Stimulated activated naive CD8-positive, alpha-beta T cell treated with anti-CD3 and anti-CD28 coated beads, Interleukin-15, Interleukin-2, amounts not matched to agents 100 ng/mL and 50 ng/mL, for 24 hours (primary cell): Measurements from ENCODE around the gene TNRC6A.

Experiments used
- H3K27ac Mint-ChIP-seq: one replicate; pipeline ENCODE4 v1.8.0; 2021; ENCODE audit warnings: mild to moderate bottlenecking, mixed read lengths
- H3K27me3 Mint-ChIP-seq: one replicate; pipeline ENCODE4 v1.8.0; 2021; ENCODE audit warnings: mixed read lengths
- H3K36me3 Mint-ChIP-seq: one replicate; pipeline ENCODE4 v1.8.0; 2021; ENCODE audit warnings: low read depth, mixed read lengths
- H3K4me1 Mint-ChIP-seq: one replicate; pipeline ENCODE4 v1.8.0; 2021; ENCODE audit warnings: low read depth, mixed read lengths
- H3K4me3 Mint-ChIP-seq: one replicate; pipeline ENCODE4 v1.8.0; 2021; ENCODE audit warnings: mild to moderate bottlenecking, mixed read lengths
- H3K9me3 Mint-ChIP-seq: one replicate; pipeline ENCODE4 v1.8.0; 2021; ENCODE audit warnings: mixed read lengths

Gene TNRC6A

GRCh38 chr16:24863582-24864437 lies 134.4 kb downstream of the TNRC6A start:
- peaks cover 12% of the 10 kb centered on the region for H3K27me3 Mint-ChIP-seq
- H3K4me1 Mint-ChIP-seq, result no peaks in the 10 kb centered on the region
- peaks cover 12% of the 10 kb centered on the region for H3K9me3 Mint-ChIP-seq
- H3K4me3 Mint-ChIP-seq, result no peak overlapping the region
- H3K27ac Mint-ChIP-seq, result no peak overlapping the region
- H3K36me3 Mint-ChIP-seq, result no peaks in the 10 kb centered on the region

DNA sequence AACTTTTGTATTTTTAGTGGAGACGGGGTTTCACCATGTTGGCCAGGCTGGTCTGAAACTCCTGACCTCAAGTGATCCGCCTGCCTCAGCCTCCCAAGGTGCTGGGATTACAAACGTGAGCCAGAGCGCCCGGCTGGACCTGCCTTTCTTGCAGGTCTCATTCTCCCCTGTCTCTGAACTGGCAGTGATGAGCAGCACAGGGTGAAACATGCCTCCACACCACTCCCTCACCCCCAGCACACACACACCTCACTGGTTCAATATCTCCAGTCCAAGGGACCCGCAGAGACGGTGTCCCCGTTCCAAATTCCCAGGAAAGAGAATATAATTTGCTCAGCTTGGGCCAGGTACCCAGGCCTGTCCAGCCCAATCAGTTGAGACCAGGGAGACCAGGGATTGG lies 139.6 kb downstream of the TNRC6A start:
- no peak overlapping the region for H3K27ac Mint-ChIP-seq
- no peak overlapping the region for H3K4me3 Mint-ChIP-seq
- no peaks in the 10 kb centered on the region for H3K36me3 Mint-ChIP-seq
- H3K4me1 Mint-ChIP-seq, result no peaks in the 10 kb centered on the region
- H3K9me3 Mint-ChIP-seq, result peaks cover 8% of the 10 kb centered on the region
- peaks cover 12% of the 10 kb centered on the region for H3K27me3 Mint-ChIP-seq

GRCh38 chr16:24871891-24872290 lies 142.4 kb downstream of the TNRC6A start:
- Mint-ChIP-seq H3K27me3 (peaks cover 8% of the 10 kb centered on the region), H3K4me3 (no peak overlapping the region), H3K9me3 (no peaks in the 10 kb centered on the region), H3K36me3 (no peaks in the 10 kb centered on the region), H3K27ac (no peak overlapping the region), H3K4me1 (no peaks in the 10 kb centered on the region)

DNA sequence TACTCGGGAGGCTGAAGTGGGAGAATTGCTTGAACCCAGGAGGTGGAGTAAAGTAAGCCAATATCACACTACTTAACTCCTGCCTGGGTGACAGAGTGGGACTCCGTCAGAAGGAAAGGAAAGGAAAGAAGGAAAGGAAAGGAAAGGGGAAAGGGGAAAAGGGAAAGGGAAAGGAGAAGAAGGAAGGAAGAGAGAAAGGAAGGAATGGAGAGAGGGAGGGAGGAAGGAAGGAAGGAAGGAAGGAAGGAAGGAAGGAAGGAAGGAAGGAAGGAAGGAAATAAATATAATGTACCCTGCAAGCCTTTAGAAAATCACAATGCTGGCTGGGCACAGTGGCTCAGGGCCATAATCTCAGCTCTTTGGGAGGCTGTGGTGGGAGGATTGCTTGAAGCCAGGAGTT lies 143.6 kb downstream of the TNRC6A start:
- no peaks in the 10 kb centered on the region for H3K36me3 Mint-ChIP-seq
- no peak overlapping the region for H3K27ac Mint-ChIP-seq
- H3K4me3 Mint-ChIP-seq, result no peak overlapping the region
- peaks cover 4% of the 10 kb centered on the region for H3K27me3 Mint-ChIP-seq
- H3K4me1 Mint-ChIP-seq, result no peaks in the 10 kb centered on the region
- H3K9me3 Mint-ChIP-seq, result no peaks in the 10 kb centered on the region

DNA sequence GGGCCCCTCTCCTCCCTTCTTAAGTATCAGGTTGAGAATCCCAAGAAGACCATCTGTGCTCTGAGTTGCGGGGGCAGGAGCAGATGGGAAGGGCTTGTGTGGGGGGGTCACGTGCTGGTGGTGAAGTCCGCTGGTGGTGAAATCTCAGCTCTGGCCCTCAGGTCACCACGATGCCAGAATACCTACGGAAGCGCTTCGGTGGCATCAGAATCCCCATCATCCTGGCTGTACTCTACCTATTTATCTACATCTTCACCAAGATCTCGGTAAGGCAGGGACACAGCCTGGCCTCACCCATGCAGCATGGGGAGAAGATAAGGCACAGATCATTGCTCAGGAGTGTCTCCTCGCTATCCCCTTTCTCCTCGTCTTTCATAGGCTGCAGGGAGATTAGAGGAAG lies 146.0 kb downstream of the TNRC6A start:
- no peaks in the 10 kb centered on the region for H3K36me3 Mint-ChIP-seq
- no peaks in the 10 kb centered on the region for H3K9me3 Mint-ChIP-seq
- no peak overlapping the region for H3K4me3 Mint-ChIP-seq
- H3K4me1 Mint-ChIP-seq, result no peaks in the 10 kb centered on the region
- peaks cover 4% of the 10 kb centered on the region for H3K27me3 Mint-ChIP-seq
- no peak overlapping the region for H3K27ac Mint-ChIP-seq
